Measurements from ENCODE around the gene ITPRID1. TPM values are rescaled to one million over a fixed set of nuclear protein-coding genes. Genes with fewer than 3 reads are reported as not detected.
"Not testable (repeated sequence)": the region's sequence is repeated elsewhere in the genome, so short reads cannot be mapped to it uniquely, and the experiment has no call there.

ITPRID1 gene
- not detected in 2 replicates for total RNA-seq (2014; rRNA removed; shearing (Covaris generic))
- polyA plus RNA-seq (2015; cell fraction: cytosol; rRNA removed), result not detected in 2 replicates
- polyA plus RNA-seq (2015; cell fraction: nucleus; rRNA removed), result 0.24 TPM in 1 of 2 replicates, not detected in the other

- in situ Hi-C loops (cut with HindIII; ENCODE audit: low pct_unique_long_range_greater_than_20kb, low sequenced_read_pairs), result no loop called here
- no peak for DNase-seq (ENCODE audit: low read depth, low spot score)
Observed at GRCh38 chr7:31513790-31514189, at the start of gene ITPRID1. Gene ITPRID1, plus strand, starts transcription at chr7:31514090. Its CDS starts 38,935 bp downstream, at chr7:31553025.

- in situ Hi-C loops (cut with HindIII; ENCODE audit: low pct_unique_long_range_greater_than_20kb, low sequenced_read_pairs), result no loop called here
- no peak for DNase-seq (ENCODE audit: low read depth, low spot score)
Observed at GRCh38 chr7:31464601-31465000, 49.3 kb upstream of the ITPRID1 start.

- in situ Hi-C loops (cut with HindIII; ENCODE audit: low pct_unique_long_range_greater_than_20kb, low sequenced_read_pairs), result no loop called here
- DNase-seq (ENCODE audit: low read depth, low spot score), result no peak
Observed at GRCh38 chr7:31465285-31465684, 48.6 kb upstream of the ITPRID1 start.

- no peak for DNase-seq (ENCODE audit: low read depth, low spot score)
- in situ Hi-C loops (cut with HindIII; ENCODE audit: low pct_unique_long_range_greater_than_20kb, low sequenced_read_pairs), result no loop called here
Observed at GRCh38 chr7:31466036-31466435, 47.9 kb upstream of the ITPRID1 start.

- DNase-seq (ENCODE audit: low read depth, low spot score); in situ Hi-C loops (cut with HindIII; ENCODE audit: low pct_unique_long_range_greater_than_20kb, low sequenced_read_pairs): not testable (repeated sequence)
Observed at GRCh38 chr7:31470883-31471282, 43.0 kb upstream of the ITPRID1 start.

- in situ Hi-C loops (cut with HindIII; ENCODE audit: low pct_unique_long_range_greater_than_20kb, low sequenced_read_pairs), result no loop called here
- DNase-seq (ENCODE audit: low read depth, low spot score), result no peak
Observed at GRCh38 chr7:31475368-31475767, 38.5 kb upstream of the ITPRID1 start.

- DNase-seq (ENCODE audit: low read depth, low spot score), result peak; percentile 40
- in situ Hi-C loops (cut with HindIII; ENCODE audit: low pct_unique_long_range_greater_than_20kb, low sequenced_read_pairs), result no loop called here
Observed at GRCh38 chr7:31476073-31476745, 37.7 kb upstream of the ITPRID1 start.

GRCh38 chr7:31476941-31477677 is 36.8 kb upstream of the ITPRID1 start:
- no peak for DNase-seq (ENCODE audit: low read depth, low spot score)
- in situ Hi-C loops (cut with HindIII; ENCODE audit: low pct_unique_long_range_greater_than_20kb, low sequenced_read_pairs), result no loop called here

- no peak for DNase-seq (ENCODE audit: low read depth, low spot score)
- in situ Hi-C loops (cut with HindIII; ENCODE audit: low pct_unique_long_range_greater_than_20kb, low sequenced_read_pairs), result no loop called here
Observed at GRCh38 chr7:31478018-31478417, 35.9 kb upstream of the ITPRID1 start.

GRCh38 chr7:31478721-31479120 is 35.2 kb upstream of the ITPRID1 start:
- peak; percentile 38 for DNase-seq (ENCODE audit: low read depth, low spot score)
- in situ Hi-C loops (cut with HindIII; ENCODE audit: low pct_unique_long_range_greater_than_20kb, low sequenced_read_pairs), result no loop called here

- in situ Hi-C loops (cut with HindIII; ENCODE audit: low pct_unique_long_range_greater_than_20kb, low sequenced_read_pairs), result no loop called here
- DNase-seq (ENCODE audit: low read depth, low spot score), result no peak
Observed at GRCh38 chr7:31487071-31487470, 26.8 kb upstream of the ITPRID1 start.

GRCh38 chr7:31487476-31487875 is 26.4 kb upstream of the ITPRID1 start:
- no peak for DNase-seq (ENCODE audit: low read depth, low spot score)
- in situ Hi-C loops (cut with HindIII; ENCODE audit: low pct_unique_long_range_greater_than_20kb, low sequenced_read_pairs), result no loop called here

- peak; percentile 80 for DNase-seq (ENCODE audit: low read depth, low spot score)
- in situ Hi-C loops (cut with HindIII; ENCODE audit: low pct_unique_long_range_greater_than_20kb, low sequenced_read_pairs), result no loop called here
Observed at GRCh38 chr7:31488562-31489203, 25.2 kb upstream of the ITPRID1 start.

GRCh38 chr7:31490796-31491314 is 23.0 kb upstream of the ITPRID1 start:
- no peak for DNase-seq (ENCODE audit: low read depth, low spot score)
- in situ Hi-C loops (cut with HindIII; ENCODE audit: low pct_unique_long_range_greater_than_20kb, low sequenced_read_pairs), result no loop called here

- in situ Hi-C loops (cut with HindIII; ENCODE audit: low pct_unique_long_range_greater_than_20kb, low sequenced_read_pairs), result no loop called here
- DNase-seq (ENCODE audit: low read depth, low spot score), result no peak
Observed at GRCh38 chr7:31492086-31492485, 21.8 kb upstream of the ITPRID1 start.

- no peak for DNase-seq (ENCODE audit: low read depth, low spot score)
- in situ Hi-C loops (cut with HindIII; ENCODE audit: low pct_unique_long_range_greater_than_20kb, low sequenced_read_pairs), result no loop called here
Observed at GRCh38 chr7:31493714-31494181, 20.1 kb upstream of the ITPRID1 start.

- no peak for DNase-seq (ENCODE audit: low read depth, low spot score)
- in situ Hi-C loops (cut with HindIII; ENCODE audit: low pct_unique_long_range_greater_than_20kb, low sequenced_read_pairs), result no loop called here
Observed at GRCh38 chr7:31494421-31494820, 19.5 kb upstream of the ITPRID1 start.

- DNase-seq (ENCODE audit: low read depth, low spot score), result no peak
- in situ Hi-C loops (cut with HindIII; ENCODE audit: low pct_unique_long_range_greater_than_20kb, low sequenced_read_pairs), result no loop called here
Observed at GRCh38 chr7:31495653-31496052, 18.2 kb upstream of the ITPRID1 start.

Measured in SK-MEL-5 (cell line).